HEK293T (cell line): ENCODE results near the gene ATP5MG.

ENCODE experiments used
- BHLHE40 ChIP-seq: fragments of 450-650 bp; IDR thresholded peaks from 2 replicates; pipeline ENCODE4 v1.6.1; 2016; ENCODE audit warnings: mild to moderate bottlenecking, moderate library complexity, borderline replicate concordance
- FOXM1 ChIP-seq: fragments of 450-650 bp; IDR thresholded peaks from 2 replicates; pipeline ENCODE4 v1.6.1; 2017; ENCODE audit warnings: mild to moderate bottlenecking, borderline replicate concordance
- HDGF ChIP-seq: fragments of 450-650 bp; IDR thresholded peaks from 2 replicates; pipeline ENCODE4 v1.6.1; 2017; ENCODE audit warnings: antibody characterized with exemption, borderline replicate concordance
- NFRKB ChIP-seq: fragments of 450-650 bp; IDR thresholded peaks from 2 replicates; pipeline ENCODE4 v1.6.1; 2016; ENCODE audit warnings: mild to moderate bottlenecking, moderate library complexity
- SP1 ChIP-seq: fragments of 450-650 bp; IDR thresholded peaks from 2 replicates; pipeline ENCODE4 v1.6.1; 2017
- SUZ12 ChIP-seq: fragments of 450-650 bp; IDR thresholded peaks from 2 replicates; pipeline ENCODE4 v1.6.1; 2016; ENCODE audit warnings: mild to moderate bottlenecking
- TF ChIP-seq, protein P1 (sequence below): fragments of 450-650 bp; IDR thresholded peaks from 2 replicates; pipeline ENCODE4 v1.6.1; 2016

DNA sequence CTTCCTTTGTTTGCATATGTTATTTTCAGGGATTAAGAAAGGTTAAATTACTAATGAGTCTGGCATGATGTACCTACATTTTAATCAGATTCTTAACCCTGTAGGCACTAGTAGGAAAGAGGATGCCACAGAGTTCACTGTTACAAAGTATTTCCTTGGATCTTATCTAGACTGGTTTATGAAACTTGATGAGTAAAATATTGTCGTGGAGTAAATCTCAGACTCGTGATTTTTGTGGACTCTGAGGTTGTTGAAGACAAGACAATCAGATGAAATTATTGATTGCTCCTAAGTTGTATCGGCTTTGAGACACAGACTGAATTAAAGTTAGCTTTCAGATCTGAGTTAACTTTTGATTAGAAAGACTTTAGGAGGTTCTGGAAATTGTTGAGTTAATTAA is 40.9 kb downstream of the ATP5MG start:
- TF ChIP-seq SP1 (no peak), SUZ12 (no peak), NFRKB (no peak), BHLHE40 (no peak), FOXM1 (no peak), HDGF (no peak)
- TF ChIP-seq, protein P1, sequence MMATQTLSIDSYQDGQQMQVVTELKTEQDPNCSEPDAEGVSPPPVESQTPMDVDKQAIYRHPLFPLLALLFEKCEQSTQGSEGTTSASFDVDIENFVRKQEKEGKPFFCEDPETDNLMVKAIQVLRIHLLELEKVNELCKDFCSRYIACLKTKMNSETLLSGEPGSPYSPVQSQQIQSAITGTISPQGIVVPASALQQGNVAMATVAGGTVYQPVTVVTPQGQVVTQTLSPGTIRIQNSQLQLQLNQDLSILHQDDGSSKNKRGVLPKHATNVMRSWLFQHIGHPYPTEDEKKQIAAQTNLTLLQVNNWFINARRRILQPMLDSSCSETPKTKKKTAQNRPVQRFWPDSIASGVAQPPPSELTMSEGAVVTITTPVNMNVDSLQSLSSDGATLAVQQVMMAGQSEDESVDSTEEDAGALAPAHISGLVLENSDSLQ = no peak
